NCI-H146 (cell line): ENCODE data around the gene ARFGAP1.

Experiments
- DNase-seq: peaks from one replicate; lab custom pipeline; 2025; lab: John Stamatoyannopoulos, UW

The ARFGAP1 gene

GRCh38 chr20:63334356-63334755 lies 61.7 kb downstream of the ARFGAP1 start:
- DNase-seq = no peak

GRCh38 chr20:63335060-63335459 lies 62.4 kb downstream of the ARFGAP1 start:
- DNase-seq = peak; percentile 49

- no peak for DNase-seq
These were observed 63.1 kb downstream of the ARFGAP1 start for GRCh38 chr20:63335711-63336110.

DNA sequence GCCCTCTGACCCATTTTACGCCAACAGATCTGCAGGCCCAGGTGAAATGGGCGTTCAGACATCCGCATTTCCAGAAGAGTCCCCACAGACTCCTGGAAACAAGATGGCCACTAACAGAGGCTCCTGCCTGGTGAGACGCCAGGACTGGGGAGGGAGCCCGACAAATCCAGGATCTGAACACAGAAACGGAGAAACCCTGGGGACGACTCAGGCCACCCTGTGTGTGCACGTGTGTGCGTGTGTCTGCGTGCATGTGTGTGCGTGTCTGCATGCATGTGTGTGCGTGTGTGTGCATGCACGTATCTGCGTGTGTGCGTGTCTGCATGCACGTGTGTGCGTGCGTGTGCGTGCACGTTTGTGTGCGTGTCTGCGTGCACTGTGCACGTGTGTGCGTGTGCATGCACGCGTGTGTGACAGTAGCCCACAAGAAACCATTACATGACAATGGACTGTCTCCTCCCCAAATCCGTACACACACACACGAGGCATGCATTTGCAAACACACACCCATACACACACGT lies 63.7 kb downstream of the ARFGAP1 start:
- DNase-seq = no peak

- DNase-seq = no peak
These were observed 65.3 kb downstream of the ARFGAP1 start for GRCh38 chr20:63337786-63338420.
